ENCODE data around the gene GAA.

GRCh38 chr17:80142929-80143328 lies 41.5 kb downstream of the GAA start:
- no peak for TF ChIP-seq POLR2AphosphoS5 (IDR thresholded peaks at IDR 0.05; ENCODE audit: low read depth, low read length)
- no peak for TF ChIP-seq ZFP91 (CRISPR knock-in tag; IDR thresholded peaks at IDR 0.05; ENCODE audit: borderline replicate concordance)
- no peak for TF ChIP-seq FOXP1 (IDR thresholded peaks at IDR 0.05)
- no peak for TF ChIP-seq FOXP1 (CRISPR knock-in tag; IDR thresholded peaks at IDR 0.05)

Data from HepG2 (cell line).